Fibroblast of lung (primary cell): ENCODE results near the gene CTBP1. TPM values are rescaled to one million over a fixed set of nuclear protein-coding genes. Genes with fewer than 3 reads are reported as not detected.

Experiments
- DNase-seq, 2 donors: peaks; one replicate each; pipeline versions ENCODE4 v3.0.0 to v3.0.0-alpha.2; 2010; ENCODE audit warnings: low read depth in 2 of 2
- H2AFZ ChIP-seq: 2 replicates; pipeline ENCODE4 v1.5.1; 2012; ENCODE audit warnings: low read length, control low read depth, inconsistent platforms
- H3K27ac ChIP-seq: 2 replicates; pipeline ENCODE4 v1.5.1; 2011; ENCODE audit warnings: low read length, control low read depth; ENCODE audit not compliant: insufficient read depth
- H3K27me3 ChIP-seq: 2 replicates; pipeline ENCODE4 v1.5.1; 2011; ENCODE audit warnings: mild to moderate bottlenecking, low read length; ENCODE audit not compliant: control insufficient read depth, insufficient read depth
- H3K36me3 ChIP-seq: 2 replicates; pipeline ENCODE4 v1.5.1; 2011; ENCODE audit warnings: low read length; ENCODE audit not compliant: control insufficient read depth, insufficient read depth
- H3K4me1 ChIP-seq: 2 replicates; pipeline ENCODE4 v1.5.1; 2011; ENCODE audit warnings: low read length; ENCODE audit not compliant: control insufficient read depth, insufficient read depth; ENCODE audit errors: extremely low read depth
- H3K4me2 ChIP-seq: 2 replicates; pipeline ENCODE4 v1.5.1; 2011; ENCODE audit warnings: low read length, control low read depth; ENCODE audit not compliant: insufficient read depth; ENCODE audit errors: extremely low read depth
- H3K4me3 ChIP-seq, 4 experiments: fragments of 200-600 bp in 1 of 4; sonication (generic) in 1 of 4; replicated peaks in 1 of 4; 2 replicates each; pipeline ENCODE4 v1.5.1; 2011 to 2016; ENCODE audit warnings: low read length in 4 of 4, low read depth in 3 of 4, mild to moderate bottlenecking in 3 of 4, control low read depth in 2 of 4, inconsistent platforms in 1 of 4, mixed read lengths in 1 of 4; ENCODE audit not compliant: insufficient read depth in 1 of 4; ENCODE audit errors: control extremely low read depth in 1 of 4
- H3K79me2 ChIP-seq: 2 replicates; pipeline ENCODE4 v1.5.1; 2012; ENCODE audit warnings: mild to moderate bottlenecking, low read length, inconsistent platforms; ENCODE audit not compliant: control insufficient read depth, insufficient read depth
- H3K9ac ChIP-seq: 2 replicates; pipeline ENCODE4 v1.5.1; 2011; ENCODE audit warnings: mild to moderate bottlenecking, low read length, control low read depth; ENCODE audit not compliant: insufficient read depth
- H3K9me3 ChIP-seq: 2 replicates; pipeline ENCODE4 v1.5.1; 2012; ENCODE audit warnings: low read depth, low read length; ENCODE audit not compliant: control insufficient read depth, insufficient read depth
- H4K20me1 ChIP-seq: 2 replicates; pipeline ENCODE4 v1.5.1; 2011; ENCODE audit warnings: low read length; ENCODE audit not compliant: control insufficient read depth, insufficient read depth; ENCODE audit errors: extremely low read depth
- CTCF ChIP-seq, 2 donors: IDR thresholded peaks in 1 of 2; conservative IDR thresholded peaks in 1 of 2; 1 replicate in 1 of 2; 2 replicates in 1 of 2; pipeline ENCODE4 v1.5.1; 2011 to 2012; ENCODE audit warnings: low read length in 2 of 2, control low read depth in 1 of 2, inconsistent platforms in 1 of 2, low read depth in 1 of 2, mild to moderate bottlenecking in 1 of 2
- EZH2 ChIP-seq: IDR thresholded peaks from 2 replicates; pipeline ENCODE4 v1.5.1; 2012; ENCODE audit warnings: low read length, control low read depth, mild to moderate bottlenecking; ENCODE audit errors: missing control alignments
- polyA plus RNA-seq, 2 donors: library from polyadenylated mRNA; depleted of rRNA in 1 of 2; stranded (reverse) in 1 of 2; unstranded in 1 of 2; fragments of >200 nt; gene quantifications; 2 replicates each; pipeline ENCODE4 v1.2.1, GENCODE V29; 2011 to 2012; ENCODE audit warnings: missing spikeins in 1 of 2
- total RNA-seq: library from RNA; depleted of rRNA; stranded (reverse); fragments of >200 nt; gene quantifications from 2 replicates; pipeline ENCODE4 v1.2.1, GENCODE V29; 2014

Gene CTBP1
- total and polyA plus RNA-seq, 2 donors (not counting 1 experiment from before 2014, with no cell fraction given), result 78.2 to 249 TPM

- Histone ChIP-seq H3K27me3 (no peaks in the 10 kb centered on the region), H2AFZ (no peak overlapping the region), H3K36me3 (peaks cover 44% of the 10 kb centered on the region), H3K9ac (peak overlapping the region; percentile 1), H3K4me1 (peaks cover 39% of the 10 kb centered on the region), H3K9me3 (no peaks in the 10 kb centered on the region), H3K79me2 (peaks cover 7% of the 10 kb centered on the region), H3K4me2 (no peak overlapping the region), H3K27ac (no peak overlapping the region), H3K4me3 (no peak overlapping the region), H4K20me1 (no peaks in the 10 kb centered on the region)
- no peak for TF ChIP-seq EZH2
- no peak for TF ChIP-seq CTCF (conservative IDR thresholded peaks at IDR 0.05 in 1 of 2, IDR thresholded peaks at IDR 0.05 in 1 of 2; ENCODE audit: low read depth in 1 of 2, low read length in 2 of 2)
- DNase-seq, result no peak
Observed at GRCh38 chr4:1212546-1213335, 36.2 kb downstream of the CTBP1 start.

GRCh38 chr4:1211891-1212545, 36.9 kb downstream of the CTBP1 start:
- Histone ChIP-seq H3K36me3 (peaks cover 44% of the 10 kb centered on the region), H3K79me2 (peaks cover 3% of the 10 kb centered on the region), H3K4me2 (no peak overlapping the region), H3K27ac (peak overlapping the region; percentile 36), H3K4me3 (no peak overlapping the region), H3K27me3 (no peaks in the 10 kb centered on the region), H4K20me1 (no peaks in the 10 kb centered on the region), H2AFZ (no peak overlapping the region), H3K9me3 (no peaks in the 10 kb centered on the region), H3K9ac (no peak overlapping the region), H3K4me1 (peaks cover 42% of the 10 kb centered on the region)
- TF ChIP-seq CTCF (conservative IDR thresholded peaks at IDR 0.05 in 1 of 2, IDR thresholded peaks at IDR 0.05 in 1 of 2; ENCODE audit: low read depth in 1 of 2, low read length in 2 of 2), result no peak
- TF ChIP-seq EZH2, result no peak
- DNase-seq, result no peak

GRCh38 chr4:1211371-1211770, 37.6 kb downstream of the CTBP1 start:
- Histone ChIP-seq H3K4me3 (no peak overlapping the region), H3K79me2 (no peaks in the 10 kb centered on the region), H4K20me1 (no peaks in the 10 kb centered on the region), H3K9ac (no peak overlapping the region), H3K4me1 (peaks cover 42% of the 10 kb centered on the region), H2AFZ (no peak overlapping the region), H3K9me3 (no peaks in the 10 kb centered on the region), H3K36me3 (peaks cover 41% of the 10 kb centered on the region), H3K27me3 (no peaks in the 10 kb centered on the region), H3K27ac (no peak overlapping the region), H3K4me2 (peak overlapping the region; percentile 8)
- DNase-seq, result no peak
- TF ChIP-seq CTCF (conservative IDR thresholded peaks at IDR 0.05 in 1 of 2, IDR thresholded peaks at IDR 0.05 in 1 of 2; ENCODE audit: low read depth in 1 of 2, low read length in 2 of 2) (no peak), EZH2 (no peak)
